ENCODE data around the gene FRMD8.
A peak's percentile ranks its signal among the peaks of the same experiment; 100 is the strongest.

DNA sequence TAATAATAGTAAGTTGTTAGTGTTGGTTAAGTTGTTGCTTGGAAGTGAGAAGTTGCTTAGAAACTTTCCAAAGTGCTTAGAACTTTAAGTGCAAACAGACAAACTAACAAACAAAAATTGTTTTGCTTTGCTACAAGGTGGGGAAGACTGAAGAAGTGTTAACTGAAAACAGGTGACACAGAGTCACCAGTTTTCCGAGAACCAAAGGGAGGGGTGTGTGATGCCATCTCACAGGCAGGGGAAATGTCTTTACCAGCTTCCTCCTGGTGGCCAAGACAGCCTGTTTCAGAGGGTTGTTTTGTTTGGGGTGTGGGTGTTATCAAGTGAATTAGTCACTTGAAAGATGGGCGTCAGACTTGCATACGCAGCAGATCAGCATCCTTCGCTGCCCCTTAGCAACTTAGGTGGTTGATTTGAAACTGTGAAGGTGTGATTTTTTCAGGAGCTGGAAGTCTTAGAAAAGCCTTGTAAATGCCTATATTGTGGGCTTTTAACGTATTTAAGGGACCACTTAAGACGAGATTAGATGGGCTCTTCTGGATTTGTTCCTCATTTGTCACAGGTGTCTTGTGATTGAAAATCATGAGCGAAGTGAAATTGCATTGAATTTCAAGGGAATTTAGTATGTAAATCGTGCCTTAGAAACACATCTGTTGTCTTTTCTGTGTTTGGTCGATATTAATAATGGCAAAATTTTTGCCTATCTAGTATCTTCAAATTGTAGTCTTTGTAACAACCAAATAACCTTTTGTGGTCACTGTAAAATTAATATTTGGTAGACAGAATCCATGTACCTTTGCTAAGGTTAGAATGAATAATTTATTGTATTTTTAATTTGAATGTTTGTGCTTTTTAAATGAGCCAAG lies 38.9 kb downstream of the FRMD8 start:
- TF ChIP-seq POLR2A (IDR thresholded peaks at IDR 0.05; ENCODE audit: low read depth, low read length) (peak; percentile 49; the same call in 1 of the 2 replicates), RAD21 (IDR thresholded peaks at IDR 0.05; ENCODE audit: low read length) (no peak), SMC3 (IDR thresholded peaks at IDR 0.05; ENCODE audit: low read depth, low read length) (no peak), RFX5 (IDR thresholded peaks at IDR 0.05; ENCODE audit: low read depth, low read length) (no peak), FOS (IDR thresholded peaks at IDR 0.05; ENCODE audit: low read depth, low read length) (no peak), CHD1 (IDR thresholded peaks at IDR 0.05; ENCODE audit: low read depth, low read length) (peak; percentile 84), MXI1 (IDR thresholded peaks at IDR 0.05; ENCODE audit: borderline replicate concordance, low read depth, low read length) (no peak)
- TF ChIP-seq, protein P1, sequence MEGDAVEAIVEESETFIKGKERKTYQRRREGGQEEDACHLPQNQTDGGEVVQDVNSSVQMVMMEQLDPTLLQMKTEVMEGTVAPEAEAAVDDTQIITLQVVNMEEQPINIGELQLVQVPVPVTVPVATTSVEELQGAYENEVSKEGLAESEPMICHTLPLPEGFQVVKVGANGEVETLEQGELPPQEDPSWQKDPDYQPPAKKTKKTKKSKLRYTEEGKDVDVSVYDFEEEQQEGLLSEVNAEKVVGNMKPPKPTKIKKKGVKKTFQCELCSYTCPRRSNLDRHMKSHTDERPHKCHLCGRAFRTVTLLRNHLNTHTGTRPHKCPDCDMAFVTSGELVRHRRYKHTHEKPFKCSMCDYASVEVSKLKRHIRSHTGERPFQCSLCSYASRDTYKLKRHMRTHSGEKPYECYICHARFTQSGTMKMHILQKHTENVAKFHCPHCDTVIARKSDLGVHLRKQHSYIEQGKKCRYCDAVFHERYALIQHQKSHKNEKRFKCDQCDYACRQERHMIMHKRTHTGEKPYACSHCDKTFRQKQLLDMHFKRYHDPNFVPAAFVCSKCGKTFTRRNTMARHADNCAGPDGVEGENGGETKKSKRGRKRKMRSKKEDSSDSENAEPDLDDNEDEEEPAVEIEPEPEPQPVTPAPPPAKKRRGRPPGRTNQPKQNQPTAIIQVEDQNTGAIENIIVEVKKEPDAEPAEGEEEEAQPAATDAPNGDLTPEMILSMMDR (conservative IDR thresholded peaks at IDR 0.05; ENCODE audit: low read depth, low read length) = no peak

Data from IMR-90 (cell line).